Skeletal muscle tissue (tissue), 4 donors: Measurements from ENCODE around the gene AQP2. TPM values are rescaled to one million over a fixed set of nuclear protein-coding genes. Genes with fewer than 3 reads are reported as not detected.
A peak's percentile ranks its signal among the peaks of the same experiment; 100 is the strongest.

ENCODE experiments used
- H3K27ac ChIP-seq: one replicate; pipeline ENCODE4 v1.7.0; 2013; ENCODE audit warnings: mild to moderate bottlenecking, low read depth, low read length, inconsistent platforms
- H3K27me3 ChIP-seq, 3 donors: one replicate each; pipeline ENCODE4 v1.7.0; 2013; ENCODE audit warnings: low read length in 3 of 3; ENCODE audit not compliant: control insufficient read depth in 3 of 3, insufficient read depth in 3 of 3
- H3K36me3 ChIP-seq, 3 donors: one replicate each; pipeline ENCODE4 v1.7.0; 2013; ENCODE audit warnings: low read length in 3 of 3; ENCODE audit not compliant: control insufficient read depth in 3 of 3, insufficient read depth in 3 of 3
- H3K4me1 ChIP-seq, 3 donors: one replicate each; pipeline ENCODE4 v1.7.0; 2013; ENCODE audit warnings: low read length in 3 of 3, mild to moderate bottlenecking in 3 of 3; ENCODE audit not compliant: control insufficient read depth in 3 of 3, insufficient read depth in 3 of 3
- H3K4me3 ChIP-seq, 3 donors: one replicate each; pipeline ENCODE4 v1.7.0; 2013; ENCODE audit warnings: low read length in 3 of 3
- H3K9ac ChIP-seq, 3 donors: one replicate each; pipeline ENCODE4 v1.7.0; 2013; ENCODE audit warnings: low read length in 3 of 3, mild to moderate bottlenecking in 3 of 3, moderate library complexity in 2 of 3, low read depth in 1 of 3
- H3K9me3 ChIP-seq, 3 donors: one replicate each; pipeline ENCODE4 v1.7.0; 2013; ENCODE audit warnings: low read length in 3 of 3; ENCODE audit not compliant: control insufficient read depth in 3 of 3
- total RNA-seq: library from RNA; depleted of rRNA; stranded (reverse); fragments of >200 nt; gene quantifications from one replicate; pipeline ENCODE4 v1.2.3, GENCODE V29; 2014
- donor health status: Osteomylitis.

AQP2 gene
- total RNA-seq, 1 donor from 2014 or later = not detected

DNA sequence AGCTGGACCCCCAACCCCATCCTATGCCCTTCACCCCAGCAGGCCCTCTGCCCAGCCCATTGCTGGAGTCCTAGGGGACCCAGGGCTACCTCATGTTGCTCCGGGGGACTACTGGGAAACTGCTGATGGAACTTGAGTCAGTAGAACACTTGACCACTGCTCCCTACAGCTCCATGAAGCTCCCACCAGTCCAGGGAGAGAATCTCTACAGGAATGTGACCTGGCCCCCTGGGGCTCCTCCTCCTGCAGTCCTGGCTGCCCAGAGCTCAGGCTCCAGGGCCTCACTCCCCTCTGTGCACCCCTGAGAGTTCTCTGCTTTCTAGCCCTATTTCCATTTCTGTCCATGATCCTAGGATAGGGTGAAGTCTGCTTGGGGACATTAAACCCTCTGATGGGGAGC, 10.8 kb upstream of the AQP2 start:
- Histone ChIP-seq H3K4me3 (no peak overlapping the region), H3K27ac (no peak overlapping the region), H3K9me3 (no peaks in the 10 kb centered on the region), H3K27me3 (no peaks in the 10 kb centered on the region), H3K4me1 (no peaks in the 10 kb centered on the region), H3K36me3 (no peaks in the 10 kb centered on the region), H3K9ac (no peak overlapping the region)

DNA sequence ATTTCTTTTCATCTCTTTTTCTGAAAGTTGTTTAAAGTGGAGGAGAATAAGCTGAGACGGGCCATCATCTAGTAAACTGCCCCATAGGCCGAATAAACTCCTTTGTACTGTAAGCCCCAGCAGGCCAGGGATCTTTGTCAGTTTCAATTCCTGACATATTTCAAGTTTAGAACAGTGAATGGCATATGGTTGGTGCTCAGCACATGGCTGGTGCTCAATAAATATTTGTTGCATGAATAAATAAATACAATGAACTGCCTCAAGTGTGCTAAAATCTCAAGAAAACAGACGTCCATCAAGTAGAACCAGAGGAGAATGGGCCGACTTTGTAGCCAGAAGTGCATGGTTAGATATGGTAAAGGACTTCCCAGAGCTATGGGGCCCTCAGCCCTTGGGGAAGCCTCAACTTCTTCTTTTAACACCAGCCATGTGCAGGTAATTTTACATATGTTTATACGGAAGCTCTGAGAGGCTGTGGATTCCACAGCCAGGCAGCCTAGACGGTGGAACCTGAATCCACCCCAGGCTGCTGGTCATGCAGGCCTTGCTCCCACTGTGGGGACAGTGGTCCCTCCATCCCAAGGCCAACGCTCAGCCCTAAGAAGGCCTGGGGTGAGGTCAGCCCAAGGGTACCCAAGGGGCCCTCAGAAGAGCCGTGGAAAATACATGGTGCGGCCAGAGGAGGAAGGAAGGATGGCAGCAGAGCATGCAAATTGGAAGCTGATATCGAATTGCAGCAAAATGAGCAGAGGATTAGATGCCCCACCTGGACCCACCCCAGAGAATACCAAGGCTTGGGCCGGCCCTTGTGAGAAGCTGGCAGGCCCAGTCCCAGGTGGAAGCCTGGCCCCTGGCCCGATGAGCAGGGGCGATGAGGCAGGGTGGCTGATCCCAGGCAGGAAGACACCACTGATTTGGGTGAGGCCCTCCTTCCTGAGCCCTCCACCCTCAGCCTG, 8.7 kb upstream of the AQP2 start:
- Histone ChIP-seq H3K4me3 (no peak overlapping the region), H3K4me1 (peaks cover 3 to 5% (median 4%) of the 10 kb centered on the region in 3 donors), H3K27me3 (no peaks in the 10 kb centered on the region), H3K36me3 (no peaks in the 10 kb centered on the region), H3K9me3 (no peaks in the 10 kb centered on the region), H3K27ac (no peak overlapping the region), H3K9ac (no peak overlapping the region)

DNA sequence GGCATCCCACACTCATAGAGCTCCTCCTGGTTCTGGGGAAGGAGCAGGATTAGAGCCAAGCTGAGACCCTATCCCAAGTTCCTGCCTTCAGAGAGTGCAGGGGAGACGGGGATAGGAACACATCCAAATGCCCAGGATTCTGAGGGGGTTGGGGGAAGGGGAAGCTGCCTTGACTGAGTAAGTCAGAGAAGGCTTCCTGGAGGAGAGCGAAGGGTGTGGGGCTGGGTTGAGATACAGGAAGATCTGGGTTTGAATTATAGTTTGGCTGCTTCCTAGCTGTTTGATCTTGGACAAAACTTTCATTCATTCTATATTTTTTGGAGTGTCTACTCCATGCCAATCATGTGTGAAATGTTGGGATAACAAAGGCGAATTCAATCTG, 8.0 kb upstream of the AQP2 start:
- no peak overlapping the region for H3K4me3 ChIP-seq
- no peaks in the 10 kb centered on the region for H3K36me3 ChIP-seq
- peaks cover 3 to 5% (median 4%) of the 10 kb centered on the region in 3 donors for H3K4me1 ChIP-seq
- no peak overlapping the region for H3K27ac ChIP-seq
- H3K9ac ChIP-seq = no peak overlapping the region
- H3K27me3 ChIP-seq = no peaks in the 10 kb centered on the region
- no peaks in the 10 kb centered on the region for H3K9me3 ChIP-seq

DNA sequence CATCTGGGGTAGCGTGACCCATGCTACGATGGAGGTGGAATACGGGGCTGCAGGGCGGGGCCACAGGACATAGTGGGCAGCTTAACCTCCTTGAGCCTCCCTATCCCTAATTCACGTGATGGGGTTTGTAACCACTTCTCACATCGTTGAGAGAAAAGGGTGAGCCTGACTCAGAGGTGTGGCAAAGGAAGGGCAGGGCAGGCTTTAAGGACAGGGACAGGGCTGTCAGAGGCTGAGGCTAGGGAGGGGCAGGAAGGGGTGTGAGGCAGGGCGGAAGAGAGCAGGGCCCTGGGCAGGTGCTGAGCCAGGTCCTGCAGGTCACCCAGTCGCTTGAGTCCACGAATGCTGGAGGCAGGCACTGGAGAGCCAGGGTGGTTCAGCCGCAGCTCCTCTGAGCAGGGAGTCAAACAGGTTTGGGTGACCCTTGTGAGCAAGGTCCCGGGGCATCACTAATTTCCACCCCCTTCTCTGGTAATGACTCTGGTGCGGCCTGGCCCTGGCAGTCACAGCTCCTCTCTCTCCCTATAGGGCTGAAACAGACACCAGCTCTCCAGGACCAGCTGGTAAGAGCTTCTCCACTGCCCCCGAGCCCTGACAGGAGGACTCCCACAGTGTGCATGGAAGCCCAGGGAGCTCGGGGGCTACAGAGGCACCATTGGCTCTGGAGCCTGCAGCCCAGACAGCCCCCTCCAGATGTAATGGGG, 7.5 kb upstream of the AQP2 start:
- Histone ChIP-seq H3K4me1 (peaks cover 3 to 5% (median 4%) of the 10 kb centered on the region in 3 donors), H3K27ac (no peak overlapping the region), H3K9me3 (no peaks in the 10 kb centered on the region), H3K4me3 (no peak overlapping the region), H3K36me3 (no peaks in the 10 kb centered on the region), H3K9ac (no peak overlapping the region), H3K27me3 (no peaks in the 10 kb centered on the region)

DNA sequence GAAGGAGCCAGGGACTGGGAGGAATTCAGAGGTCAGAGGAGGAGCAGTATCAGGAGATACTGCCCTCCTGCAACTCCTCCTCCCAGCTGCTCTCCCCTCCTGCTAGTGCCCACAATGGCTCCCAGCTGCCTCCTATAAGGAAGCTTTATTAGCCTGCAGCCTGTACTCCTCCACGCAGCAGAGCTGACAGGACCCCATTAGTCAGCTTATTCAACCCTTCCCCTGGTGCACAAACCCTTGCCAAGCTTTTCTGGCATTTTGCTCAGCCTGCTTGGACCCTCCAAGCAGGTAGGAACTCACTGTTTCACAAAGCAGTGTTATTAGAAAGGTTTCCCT, 6.9 kb upstream of the AQP2 start:
- no peaks in the 10 kb centered on the region for H3K9me3 ChIP-seq
- H3K27me3 ChIP-seq = no peaks in the 10 kb centered on the region
- peaks cover 3 to 5% (median 4%) of the 10 kb centered on the region in 3 donors for H3K4me1 ChIP-seq
- H3K9ac ChIP-seq = no peak overlapping the region
- H3K27ac ChIP-seq = no peak overlapping the region
- H3K36me3 ChIP-seq = no peaks in the 10 kb centered on the region
- no peak overlapping the region for H3K4me3 ChIP-seq

DNA sequence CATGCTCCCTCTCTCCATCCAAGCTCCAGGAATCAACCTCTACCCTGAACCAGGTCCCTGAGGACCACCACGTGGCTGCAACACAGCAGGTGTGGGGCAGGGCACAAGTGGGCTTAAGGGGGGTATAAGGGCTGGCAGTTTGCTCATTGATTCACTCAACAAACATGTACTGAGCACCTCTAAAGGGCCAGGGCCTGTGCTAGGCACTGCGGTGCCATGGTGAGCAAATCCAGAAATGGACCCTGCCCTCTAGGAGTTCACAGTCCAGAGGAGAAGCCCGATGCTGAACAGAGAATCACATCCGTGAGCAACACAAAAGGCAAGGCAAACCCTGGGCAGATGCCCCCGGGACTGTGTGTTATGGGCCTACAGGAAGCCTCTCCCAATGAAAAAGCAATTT, 6.5 kb upstream of the AQP2 start:
- H3K4me1 ChIP-seq = peaks cover 3 to 5% (median 4%) of the 10 kb centered on the region in 3 donors
- H3K27ac ChIP-seq = no peak overlapping the region
- no peaks in the 10 kb centered on the region for H3K36me3 ChIP-seq
- no peak overlapping the region for H3K4me3 ChIP-seq
- H3K27me3 ChIP-seq = no peaks in the 10 kb centered on the region
- H3K9me3 ChIP-seq = no peaks in the 10 kb centered on the region
- no peak overlapping the region for H3K9ac ChIP-seq

DNA sequence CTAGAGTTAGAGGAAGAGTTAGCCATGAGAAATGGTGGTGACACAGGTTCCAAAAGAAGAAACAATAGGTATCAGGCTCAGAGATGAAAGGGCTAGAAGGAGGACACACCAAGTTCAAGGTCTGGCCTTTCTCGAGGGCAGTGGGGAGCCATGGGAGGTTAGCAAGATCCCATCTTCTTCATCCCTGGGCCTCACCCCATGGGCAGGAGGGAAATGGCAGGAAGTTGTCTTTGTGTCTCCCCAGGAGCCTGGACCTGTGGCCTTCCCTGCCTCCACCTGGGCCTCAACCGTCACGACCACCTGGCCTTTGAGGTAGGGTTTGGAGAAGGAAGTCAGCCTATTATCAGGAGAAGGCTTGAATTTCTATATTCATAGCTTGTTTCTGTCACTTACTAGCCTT, 5.8 kb upstream of the AQP2 start:
- H3K27ac ChIP-seq = no peak overlapping the region
- H3K27me3 ChIP-seq = peaks cover 0 to 4% (median 0%) of the 10 kb centered on the region in 3 donors
- no peak overlapping the region for H3K4me3 ChIP-seq
- no peaks in the 10 kb centered on the region for H3K36me3 ChIP-seq
- H3K9me3 ChIP-seq = no peaks in the 10 kb centered on the region
- H3K4me1 ChIP-seq = peaks cover 3 to 5% (median 4%) of the 10 kb centered on the region in 3 donors
- no peak overlapping the region for H3K9ac ChIP-seq

DNA sequence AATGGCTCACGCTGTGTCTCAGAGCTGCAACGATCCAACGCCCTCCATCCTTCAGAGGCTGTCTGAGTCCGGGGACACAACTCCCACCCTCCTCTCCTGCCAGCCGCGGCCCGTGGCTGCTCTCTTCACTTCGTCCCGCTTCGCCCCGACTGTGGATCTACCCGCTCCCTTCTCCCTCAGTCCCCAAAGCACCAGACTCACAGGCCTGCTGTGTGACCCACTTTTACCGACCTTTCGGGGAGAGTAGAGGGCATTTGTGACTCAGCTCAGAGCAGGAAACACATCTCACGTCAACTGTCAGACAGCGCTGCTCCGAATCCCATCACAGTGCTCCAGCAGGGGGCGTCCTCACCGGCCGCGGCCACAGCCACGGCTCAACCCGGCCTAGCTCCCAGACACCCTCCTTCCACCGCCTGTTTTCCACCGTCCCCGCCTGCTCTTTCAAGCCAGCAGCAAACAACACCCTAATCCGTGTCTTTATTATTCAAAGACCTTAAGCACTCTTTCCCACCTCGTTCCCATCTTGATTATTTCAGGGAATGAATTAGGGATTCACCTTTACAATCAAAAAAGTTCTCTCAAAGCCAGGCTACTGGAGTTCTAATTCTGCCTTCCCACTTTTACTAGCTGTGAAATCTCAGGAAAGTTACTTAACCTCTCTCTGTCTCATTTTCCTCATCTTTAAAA, 5.0 kb upstream of the AQP2 start:
- Histone ChIP-seq H3K4me3 (peak overlapping the region; percentile 19 to 65 (median 51)), H3K27ac (no peak overlapping the region), H3K9me3 (no peaks in the 10 kb centered on the region), H3K9ac (peak overlapping the region in 2 of 3 donors; percentile 30 to 73), H3K4me1 (peaks cover 3 to 5% (median 4%) of the 10 kb centered on the region in 3 donors), H3K27me3 (peaks cover 0 to 4% (median 0%) of the 10 kb centered on the region in 3 donors), H3K36me3 (no peaks in the 10 kb centered on the region)

DNA sequence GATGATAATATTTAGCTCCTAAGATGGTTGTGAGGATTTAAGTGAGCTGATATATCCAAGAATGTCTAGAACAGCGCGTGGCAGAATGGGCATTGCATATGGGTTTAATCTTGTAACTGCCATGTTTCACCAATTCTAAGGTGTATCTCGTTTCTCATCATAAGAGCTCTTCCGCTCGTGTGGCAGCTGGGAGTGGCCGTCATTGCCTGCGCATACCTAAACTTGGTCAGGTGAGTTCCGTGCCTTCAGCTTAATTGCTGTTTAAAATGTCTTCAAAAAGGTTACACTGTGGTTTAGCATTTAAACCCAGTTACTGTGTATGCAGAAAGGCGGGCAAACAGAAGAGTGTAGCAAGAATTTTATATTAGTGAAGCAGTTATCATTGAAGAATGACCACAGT, 4.5 kb upstream of the AQP2 start:
- Histone ChIP-seq H3K4me3 (no peak overlapping the region), H3K9me3 (no peaks in the 10 kb centered on the region), H3K9ac (no peak overlapping the region), H3K27me3 (peaks cover 0 to 4% (median 0%) of the 10 kb centered on the region in 3 donors), H3K36me3 (no peaks in the 10 kb centered on the region), H3K27ac (no peak overlapping the region), H3K4me1 (peaks cover 3 to 5% (median 4%) of the 10 kb centered on the region in 3 donors)
